ENCODE measurements around the gene TTC22. TPM values are rescaled to one million over a fixed set of nuclear protein-coding genes. Genes with fewer than 3 reads are reported as not detected.

TTC22 gene
- total RNA-seq, 1 donor from 2014 or later: 6.0 TPM

DNA sequence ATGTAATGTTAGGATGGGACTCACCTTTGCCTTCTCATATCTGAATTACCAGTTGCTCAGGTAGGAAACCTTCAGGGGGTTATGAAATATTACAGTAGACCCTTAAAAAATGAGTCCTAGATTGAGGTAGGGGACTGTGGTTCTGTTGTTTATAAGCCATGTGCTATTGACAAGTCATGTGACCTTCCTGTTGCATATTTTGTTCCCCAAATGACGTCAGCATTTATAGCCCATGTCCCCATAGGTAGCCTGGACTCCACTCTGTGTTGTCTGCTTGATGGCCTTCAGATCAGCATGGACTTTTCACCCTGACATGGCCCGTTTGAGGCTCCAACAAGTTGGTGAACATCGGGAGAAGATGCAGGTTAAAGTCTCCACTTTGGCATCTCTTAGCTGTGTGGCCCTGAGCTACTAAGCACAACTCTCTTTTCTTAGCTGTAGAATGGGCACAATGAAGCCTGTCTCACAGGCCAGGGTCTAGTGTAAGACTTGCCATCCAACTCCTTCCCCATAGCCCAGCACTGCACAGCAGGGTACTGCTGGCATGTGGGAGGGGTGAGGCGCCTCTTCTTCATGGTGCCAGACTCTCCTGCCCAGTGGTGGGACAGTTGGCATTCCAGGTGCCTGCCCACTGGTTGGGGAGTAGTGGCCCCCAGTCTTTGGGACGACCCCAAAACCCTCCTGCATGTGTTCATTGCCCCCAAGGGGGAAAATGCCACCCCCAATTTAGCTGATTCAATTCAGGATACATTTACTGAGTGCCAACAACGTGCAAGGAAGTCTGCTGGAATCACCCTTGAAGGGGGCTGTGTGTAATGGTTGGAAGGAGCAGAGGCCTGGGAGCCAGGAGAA, 36.1 kb upstream of the TTC22 start:
- Mint-ChIP-seq H3K4me1 (no peaks in the 10 kb centered on the region), H3K27ac (no peak overlapping the region), H3K36me3 (ENCODE audit: low read depth) (no peaks in the 10 kb centered on the region), H3K4me3 (no peak overlapping the region), H3K27me3 (peaks cover 13% of the 10 kb centered on the region), H3K9me3 (no peaks in the 10 kb centered on the region)
- intact Hi-C loops (cut with micrococcal nuclease): no loop called here
- no peak for DNase-seq
- POLR2A ChIA-PET: no interaction called here
- CTCF ChIA-PET: no interaction called here
- ATAC-seq (ENCODE audit: low read depth): no peak
- TF ChIP-seq, protein P1, sequence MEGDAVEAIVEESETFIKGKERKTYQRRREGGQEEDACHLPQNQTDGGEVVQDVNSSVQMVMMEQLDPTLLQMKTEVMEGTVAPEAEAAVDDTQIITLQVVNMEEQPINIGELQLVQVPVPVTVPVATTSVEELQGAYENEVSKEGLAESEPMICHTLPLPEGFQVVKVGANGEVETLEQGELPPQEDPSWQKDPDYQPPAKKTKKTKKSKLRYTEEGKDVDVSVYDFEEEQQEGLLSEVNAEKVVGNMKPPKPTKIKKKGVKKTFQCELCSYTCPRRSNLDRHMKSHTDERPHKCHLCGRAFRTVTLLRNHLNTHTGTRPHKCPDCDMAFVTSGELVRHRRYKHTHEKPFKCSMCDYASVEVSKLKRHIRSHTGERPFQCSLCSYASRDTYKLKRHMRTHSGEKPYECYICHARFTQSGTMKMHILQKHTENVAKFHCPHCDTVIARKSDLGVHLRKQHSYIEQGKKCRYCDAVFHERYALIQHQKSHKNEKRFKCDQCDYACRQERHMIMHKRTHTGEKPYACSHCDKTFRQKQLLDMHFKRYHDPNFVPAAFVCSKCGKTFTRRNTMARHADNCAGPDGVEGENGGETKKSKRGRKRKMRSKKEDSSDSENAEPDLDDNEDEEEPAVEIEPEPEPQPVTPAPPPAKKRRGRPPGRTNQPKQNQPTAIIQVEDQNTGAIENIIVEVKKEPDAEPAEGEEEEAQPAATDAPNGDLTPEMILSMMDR (IDR thresholded peaks at IDR 0.05): no peak

GRCh38 chr1:54836594-54836993, 35.5 kb upstream of the TTC22 start:
- Mint-ChIP-seq H3K27ac (no peak overlapping the region), H3K27me3 (peaks cover 14% of the 10 kb centered on the region), H3K36me3 (ENCODE audit: low read depth) (no peaks in the 10 kb centered on the region), H3K4me1 (no peaks in the 10 kb centered on the region), H3K4me3 (no peak overlapping the region), H3K9me3 (no peaks in the 10 kb centered on the region)
- CTCF ChIA-PET: no interaction called here
- TF ChIP-seq, protein P1 (IDR thresholded peaks at IDR 0.05): no peak
- intact Hi-C loops (cut with micrococcal nuclease): no loop called here
- ATAC-seq (ENCODE audit: low read depth) (no peak), DNase-seq (no peak)
- POLR2A ChIA-PET: no interaction called here

GRCh38 chr1:54835970-54836369, 34.8 kb upstream of the TTC22 start:
- ChIA-PET POLR2A (no interaction called here), CTCF (no interaction called here)
- H3K27me3 Mint-ChIP-seq: peaks cover 15% of the 10 kb centered on the region
- intact Hi-C loops (cut with micrococcal nuclease): no loop called here
- no peaks in the 10 kb centered on the region for H3K36me3 Mint-ChIP-seq (ENCODE audit: low read depth)
- no peaks in the 10 kb centered on the region for H3K4me1 Mint-ChIP-seq
- H3K27ac Mint-ChIP-seq: no peak overlapping the region
- H3K9me3 Mint-ChIP-seq: peaks cover 2% of the 10 kb centered on the region
- no peak overlapping the region for H3K4me3 Mint-ChIP-seq
- TF ChIP-seq, protein P1 (IDR thresholded peaks at IDR 0.05): no peak
- DNase-seq: no peak
- no peak for ATAC-seq (ENCODE audit: low read depth)

DNA sequence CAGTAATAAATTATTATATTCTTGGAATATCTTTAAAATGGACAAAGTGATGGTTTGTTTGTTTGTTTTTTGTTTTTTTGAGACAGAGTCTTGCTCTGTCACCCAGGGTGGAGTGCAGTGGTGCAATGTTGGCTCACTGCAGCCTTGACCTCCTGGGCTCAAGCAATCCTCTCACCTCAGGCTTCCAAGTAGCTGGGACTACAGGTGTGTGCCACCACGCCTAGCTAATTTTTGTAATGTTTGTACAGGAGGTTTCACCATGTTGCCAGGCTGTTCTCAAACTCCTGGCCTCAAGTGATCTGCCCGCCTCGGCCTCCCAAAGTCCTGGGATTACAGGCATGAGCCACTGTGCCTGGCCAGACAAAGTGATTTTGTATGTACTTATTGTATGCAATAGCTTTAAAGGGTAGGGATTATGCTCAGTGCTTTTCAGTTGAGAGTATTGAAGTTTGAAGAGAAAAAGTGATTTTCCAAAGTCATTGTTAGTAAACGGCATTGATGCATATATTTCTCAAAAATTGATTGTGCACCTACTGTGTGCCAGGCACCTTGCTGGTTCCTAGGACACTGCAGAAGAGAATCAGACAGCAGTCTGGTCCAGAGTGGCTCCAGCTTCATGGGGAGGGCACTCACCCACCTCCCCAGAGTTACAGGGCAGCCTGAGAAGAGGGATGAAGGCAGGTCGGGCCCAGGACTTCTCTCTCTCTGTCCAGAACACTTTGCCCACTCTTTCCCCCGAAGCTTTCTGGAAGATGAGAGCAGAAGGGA, 34.2 kb upstream of the TTC22 start:
- DNase-seq (no peak), ATAC-seq (ENCODE audit: low read depth) (no peak)
- ChIA-PET CTCF (no interaction called here), POLR2A (no interaction called here)
- Mint-ChIP-seq H3K27me3 (peaks cover 20% of the 10 kb centered on the region), H3K4me3 (no peak overlapping the region), H3K36me3 (ENCODE audit: low read depth) (no peaks in the 10 kb centered on the region), H3K27ac (no peak overlapping the region), H3K4me1 (no peaks in the 10 kb centered on the region), H3K9me3 (peaks cover 8% of the 10 kb centered on the region)
- intact Hi-C loops (cut with micrococcal nuclease): no loop called here
- TF ChIP-seq, protein P1 (IDR thresholded peaks at IDR 0.05): no peak

GRCh38 chr1:54834007-54834541, 33.0 kb upstream of the TTC22 start:
- TF ChIP-seq, protein P1 (IDR thresholded peaks at IDR 0.05): no peak
- ChIA-PET POLR2A (no interaction called here), CTCF (interaction anchor here (0.7 kb wide), 1 partner anchor 750 kb away, joined by 3 read pairs; no protein-coding TSS in a partner anchor)
- Mint-ChIP-seq H3K27me3 (peaks cover 24% of the 10 kb centered on the region), H3K36me3 (ENCODE audit: low read depth) (no peaks in the 10 kb centered on the region), H3K27ac (no peak overlapping the region), H3K4me3 (no peak overlapping the region), H3K4me1 (no peaks in the 10 kb centered on the region), H3K9me3 (peaks cover 8% of the 10 kb centered on the region)
- no peak for ATAC-seq (ENCODE audit: low read depth)
- no peak for DNase-seq
- intact Hi-C loops (cut with micrococcal nuclease): no loop called here
